A549 (cell line): ENCODE data around the gene NCLN. TPM values are rescaled to one million over a fixed set of nuclear protein-coding genes. Genes with fewer than 3 reads are reported as not detected.

ENCODE experiments used
- ATAC-seq, 2 experiments: fragments of 200-7000 bp in 1 of 2; fragments of >200 bp in 1 of 2; cut with Nextera tagmentation in 1 of 2; cut with Tn5 transposase in 1 of 2; 3 replicates each; pipeline versions ENCODE4 v1.8.0 to v1.9.1; 2018 to 2020; ENCODE audit warnings: mild to moderate bottlenecking in 1 of 2, moderate library complexity in 1 of 2
- CTCF ChIA-PET: fragments of 300-600 bp; sonication (Branson Sonifier 250); formaldehyde crosslinking; extraction: SDS; loops from one replicate; lab custom pipeline; 2021; ENCODE audit warnings: antibody characterized with exemption, inconsistent platforms; lab: Yijun Ruan, JAX
- POLR2A ChIA-PET: fragments of 350-600 bp; formaldehyde crosslinking; extraction: SDS; loops from one replicate; lab custom pipeline; 2021; ENCODE audit warnings: antibody characterized with exemption, inconsistent platforms; lab: Yijun Ruan, JAX
- DNase-seq, 2 experiments: peaks; one replicate each; pipeline versions ENCODE4 v3.0.0 to v3.0.0-alpha.2; 2011 to 2016; ENCODE audit warnings: low read depth in 1 of 2, low spot score in 1 of 2
- FAIRE-seq: peaks from 2 replicates; lab custom pipeline; 2011; peaks lifted over from hg19 to GRCh38; lab: Jason Lieb, UNC
- H3K27ac ChIP-seq, 2 experiments: fragments of >200 bp; sonication (Bioruptor Twin); formaldehyde crosslinking; 3 replicates each; pipeline ENCODE4 v1.5.1; 2016 to 2017
- H3K4me1 ChIP-seq: fragments of >200 bp; sonication (Bioruptor Twin); formaldehyde crosslinking; 3 replicates; pipeline ENCODE4 v1.6.1; 2016
- H3K4me2 ChIP-seq: fragments of >200 bp; sonication (Bioruptor Twin); formaldehyde crosslinking; 3 replicates; pipeline ENCODE4 v1.6.1; 2016
- H3K4me3 ChIP-seq: fragments of >200 bp; sonication (Bioruptor Twin); formaldehyde crosslinking; 3 replicates; pipeline ENCODE4 v1.5.1; 2016
- H3K9me3 ChIP-seq: fragments of >200 bp; sonication (Bioruptor Twin); formaldehyde crosslinking; 3 replicates; pipeline ENCODE4 v1.6.1; 2016
- EHF ChIP-seq: fragments of 250-450 bp; sonication (Bioruptor Pico); IDR thresholded peaks from 2 replicates; pipeline ENCODE4 v1.5.0; 2020; ENCODE audit warnings: mild to moderate bottlenecking
- FOSB ChIP-seq: fragments of 250-450 bp; sonication (Bioruptor Pico); IDR thresholded peaks from 2 replicates; pipeline ENCODE4 v1.5.0; 2020; ENCODE audit warnings: mild to moderate bottlenecking, moderate library complexity
- HMGXB4 ChIP-seq: fragments of 250-450 bp; sonication (Bioruptor Pico); IDR thresholded peaks from 2 replicates; pipeline ENCODE4 v1.5.0; 2021; ENCODE audit warnings: mild to moderate bottlenecking, moderate library complexity, borderline replicate concordance
- HOXB13 ChIP-seq: fragments of 250-450 bp; sonication (Bioruptor Pico); IDR thresholded peaks from 2 replicates; pipeline ENCODE4 v1.5.0; 2020; ENCODE audit warnings: low read depth, mild to moderate bottlenecking, moderate library complexity
- KDM1A ChIP-seq: fragments of 200-600 bp; sonication (generic); IDR thresholded peaks from 2 replicates; pipeline ENCODE4 v1.6.1; 2016; ENCODE audit warnings: low read depth, mild to moderate bottlenecking
- MAFK ChIP-seq: fragments of 450-650 bp; IDR thresholded peaks from 2 replicates; pipeline ENCODE4 v1.6.1; 2014; ENCODE audit not compliant: partially characterized antibody
- NR3C1 ChIP-seq: fragments of >200 bp; sonication (Bioruptor Twin); formaldehyde crosslinking; IDR thresholded peaks from 3 replicates; pipeline ENCODE4 v1.6.1; 2017
- PHF8 ChIP-seq: fragments of 200-600 bp; sonication (generic); IDR thresholded peaks from 2 replicates; pipeline ENCODE4 v1.6.1; 2016; ENCODE audit warnings: low read depth, mild to moderate bottlenecking, antibody characterized with exemption, moderate library complexity, borderline replicate concordance
- POLR2AphosphoS2 ChIP-seq: conservative IDR thresholded peaks from 2 replicates; pipeline ENCODE4 v1.6.1; 2012; ENCODE audit warnings: low read length, improper control_type of control experiment, inconsistent platforms
- RAD21 ChIP-seq, 2 experiments: fragments of >200 bp in 1 of 2; sonication (Bioruptor Twin) in 1 of 2; formaldehyde crosslinking in 1 of 2; IDR thresholded peaks in 1 of 2; conservative IDR thresholded peaks in 1 of 2; 2 replicates in 1 of 2; 3 replicates in 1 of 2; pipeline ENCODE4 v1.6.1; 2012 to 2018; ENCODE audit warnings: inconsistent platforms in 1 of 2
- RARB ChIP-seq: fragments of 250-450 bp; sonication (Bioruptor Pico); IDR thresholded peaks from 2 replicates; pipeline ENCODE4 v1.8.0; 2021; ENCODE audit warnings: mild to moderate bottlenecking, moderate library complexity
- RCOR1 ChIP-seq: fragments of 150-350 bp; IDR thresholded peaks from 2 replicates; pipeline ENCODE4 v1.6.1; 2014; ENCODE audit warnings: antibody characterized with exemption, low read length, low read depth
- RFX5 ChIP-seq: fragments of 450-650 bp; IDR thresholded peaks from 2 replicates; pipeline ENCODE4 v1.7.1; 2014; ENCODE audit warnings: antibody characterized with exemption, mild to moderate bottlenecking, moderate library complexity
- SREBF2 ChIP-seq: fragments of 450-650 bp; IDR thresholded peaks from 2 replicates; pipeline ENCODE4 v1.6.1; 2014; ENCODE audit warnings: mild to moderate bottlenecking, moderate library complexity
- TFCP2L1 ChIP-seq: fragments of 250-450 bp; sonication (Bioruptor Pico); IDR thresholded peaks from 2 replicates; pipeline ENCODE4 v1.5.0; 2021; ENCODE audit warnings: mild to moderate bottlenecking
- ZNF302 ChIP-seq: fragments of 250-450 bp; sonication (Bioruptor Pico); IDR thresholded peaks from 2 replicates; pipeline ENCODE4 v1.9.0; 2021; ENCODE audit warnings: inconsistent platforms, mild to moderate bottlenecking, moderate library complexity
- ZSCAN20 ChIP-seq: fragments of 250-450 bp; sonication (Bioruptor Pico); IDR thresholded peaks from 2 replicates; pipeline ENCODE4 v1.8.0; 2022; ENCODE audit warnings: mild to moderate bottlenecking, moderate library complexity
- WGBS: methylation state at CpG from one replicate; pipeline ENCODE4 v1.1.6; 2017; ENCODE audit errors: missing lambda C conversion rate; 5-methylcytosine and 5-hydroxymethylcytosine counted together
- polyA plus RNA-seq, 4 experiments: library from polyadenylated mRNA; depleted of rRNA in 3 of 4; stranded (reverse); fragments of >200 nt; fragmentation: RNase III in 1 of 4; extraction: RNeasy Plus Mini Kit Qiagen cat#74134 plus additional on column Dnase treatment in 1 of 4; gene quantifications; 2 replicates in 3 of 4; 3 replicates in 1 of 4; pipeline ENCODE4 v1.2.3, GENCODE V29; 2011 to 2017
- TF ChIP-seq, protein P1 (sequence below): fragments of 250-450 bp; sonication (Bioruptor Pico); IDR thresholded peaks from 2 replicates; pipeline ENCODE4 v1.5.0; 2020; ENCODE audit warnings: low read depth, mild to moderate bottlenecking, moderate library complexity
- TF ChIP-seq, protein P2 (sequence below): IDR thresholded peaks from 2 replicates; pipeline ENCODE4 v1.6.1; 2012
- TF ChIP-seq, protein P3 (sequence below): IDR thresholded peaks from 2 replicates; pipeline ENCODE4 v1.6.1; 2012; ENCODE audit warnings: low read depth, borderline replicate concordance

The NCLN gene
- polyA plus RNA-seq, 2 of the 4 experiments (the other 2 are of a cell fraction): 22.8 to 58.5 TPM

- Histone ChIP-seq H3K4me2 (no peak overlapping the region), H3K9me3 (no peaks in the 10 kb centered on the region), H3K4me3 (no peak overlapping the region), H3K27ac (no peak overlapping the region), H3K4me1 (no peaks in the 10 kb centered on the region)
- ATAC-seq (no peak), DNase-seq (no peak), FAIRE-seq (no peak)
- no peak for TF ChIP-seq ZNF302
- POLR2A ChIA-PET: no interaction called here
- 89% methylated on average over 16 of the region's 28 CpGs for WGBS
- CTCF ChIA-PET: interaction anchor here (0.8 kb wide), 1 partner anchor 18 kb away, joined by 3 read pairs; no protein-coding TSS in a partner anchor
These were observed 20.7 kb downstream of the NCLN start for GRCh38 chr19:3206216-3206953.

- TF ChIP-seq TFCP2L1 (CRISPR knock-in tag) (no peak), HOXB13 (no peak), RAD21 (conservative IDR thresholded peaks at IDR 0.05 in 1 of 2, IDR thresholded peaks at IDR 0.05 in 1 of 2) (no peak), ZSCAN20 (CRISPR knock-in tag) (no peak), SREBF2 (no peak), KDM1A (no peak), RFX5 (no peak), ZNF302 (no peak), FOSB (no peak), EHF (no peak), MAFK (no peak), PHF8 (no peak), NR3C1 (no peak), RCOR1 (no peak)
- TF ChIP-seq, protein P1, sequence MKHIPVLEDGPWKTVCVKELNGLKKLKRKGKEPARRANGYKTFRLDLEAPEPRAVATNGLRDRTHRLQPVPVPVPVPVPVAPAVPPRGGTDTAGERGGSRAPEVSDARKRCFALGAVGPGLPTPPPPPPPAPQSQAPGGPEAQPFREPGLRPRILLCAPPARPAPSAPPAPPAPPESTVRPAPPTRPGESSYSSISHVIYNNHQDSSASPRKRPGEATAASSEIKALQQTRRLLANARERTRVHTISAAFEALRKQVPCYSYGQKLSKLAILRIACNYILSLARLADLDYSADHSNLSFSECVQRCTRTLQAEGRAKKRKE (CRISPR knock-in tag): no peak
- TF ChIP-seq, protein P2, sequence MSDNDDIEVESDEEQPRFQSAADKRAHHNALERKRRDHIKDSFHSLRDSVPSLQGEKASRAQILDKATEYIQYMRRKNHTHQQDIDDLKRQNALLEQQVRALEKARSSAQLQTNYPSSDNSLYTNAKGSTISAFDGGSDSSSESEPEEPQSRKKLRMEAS: no peak
- TF ChIP-seq, protein P3, sequence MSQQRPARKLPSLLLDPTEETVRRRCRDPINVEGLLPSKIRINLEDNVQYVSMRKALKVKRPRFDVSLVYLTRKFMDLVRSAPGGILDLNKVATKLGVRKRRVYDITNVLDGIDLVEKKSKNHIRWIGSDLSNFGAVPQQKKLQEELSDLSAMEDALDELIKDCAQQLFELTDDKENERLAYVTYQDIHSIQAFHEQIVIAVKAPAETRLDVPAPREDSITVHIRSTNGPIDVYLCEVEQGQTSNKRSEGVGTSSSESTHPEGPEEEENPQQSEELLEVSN: no peak
- FAIRE-seq: no peak
- CTCF ChIA-PET: interaction anchor here (1.4 kb wide), 1 partner anchor 15 kb away, joined by 3 read pairs; no protein-coding TSS in a partner anchor
- H3K4me2 ChIP-seq: no peak overlapping the region
- DNase-seq: no peak
- ATAC-seq: no peak
- 98% methylated on average over 21 of the region's 43 CpGs for WGBS
- no peak overlapping the region for H3K4me3 ChIP-seq
- POLR2A ChIA-PET: no interaction called here
- H3K4me1 ChIP-seq: no peaks in the 10 kb centered on the region
- H3K27ac ChIP-seq: no peak overlapping the region
- no peaks in the 10 kb centered on the region for H3K9me3 ChIP-seq
These were observed 21.9 kb downstream of the NCLN start for GRCh38 chr19:3207461-3208242.

DNA sequence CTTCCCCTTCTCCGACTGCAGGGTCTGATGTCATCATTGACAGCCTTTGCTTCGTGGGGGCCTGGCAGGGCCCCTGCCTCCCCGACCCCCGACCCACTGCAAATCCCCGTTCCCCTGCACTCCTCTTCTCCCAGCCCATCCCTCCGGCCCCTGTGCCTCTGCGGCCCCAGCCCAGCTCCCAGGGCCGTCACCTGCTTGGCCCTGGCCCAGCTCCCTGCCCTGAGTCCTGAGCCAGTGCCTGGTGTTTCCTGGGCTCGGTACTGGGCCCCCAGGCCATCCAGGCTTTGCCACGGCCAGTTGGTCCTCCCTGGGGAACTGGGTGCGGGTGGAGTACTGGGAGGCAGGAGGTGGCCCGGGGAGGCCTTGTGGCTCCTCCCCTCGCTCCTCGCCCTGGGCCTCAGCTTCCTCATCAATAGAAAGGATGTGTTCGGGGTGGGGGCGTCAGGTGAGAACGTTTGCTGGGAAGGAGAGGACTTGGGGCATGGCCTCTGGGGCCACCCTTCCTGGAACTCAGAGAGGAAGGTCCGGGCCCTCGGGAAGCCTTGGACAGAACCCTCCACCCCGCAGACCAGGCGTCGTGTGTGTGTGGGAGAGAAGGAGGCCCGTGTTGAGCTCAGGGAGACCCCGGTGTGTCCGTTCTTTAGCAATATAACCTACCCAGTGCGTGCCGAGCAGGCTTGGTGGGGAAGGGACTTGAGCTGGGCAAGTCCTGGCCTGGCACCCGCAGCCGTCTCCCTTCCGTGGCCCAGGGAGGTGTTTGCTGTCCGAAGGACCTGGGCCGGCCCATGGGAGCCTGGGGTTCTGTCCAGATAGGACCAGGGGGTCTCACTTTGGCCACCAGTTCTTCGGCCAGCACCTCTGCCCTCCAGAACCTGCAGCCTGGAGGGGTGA lies 22.8 kb downstream of the NCLN start:
- ChIA-PET CTCF (interaction anchor here (1.2 to 3.7 kb wide), 3 partner anchors 9 to 16 kb away, joined by 3 to 12 read pairs (median 3); partner anchors contain the start of gene CELF5), POLR2A (no interaction called here)
- no peaks in the 10 kb centered on the region for H3K4me1 ChIP-seq
- H3K4me2 ChIP-seq: no peak overlapping the region
- 86% methylated on average over 12 of the region's 33 CpGs for WGBS
- H3K27ac ChIP-seq: no peak overlapping the region
- no peaks in the 10 kb centered on the region for H3K9me3 ChIP-seq
- TF ChIP-seq MAFK (no peak), EHF (no peak), RFX5 (no peak), HMGXB4 (CRISPR knock-in tag) (no peak), POLR2AphosphoS2 (no peak), TFCP2L1 (CRISPR knock-in tag) (no peak), RARB (CRISPR knock-in tag) (no peak), SREBF2 (no peak)
- no peak overlapping the region for H3K4me3 ChIP-seq
- ATAC-seq (no peak), DNase-seq (no peak), FAIRE-seq (no peak)
